ENCODE data around the gene AP1G2.
A peak's percentile ranks its signal among the peaks of the same experiment; 100 is the strongest.

The AP1G2 gene

DNA sequence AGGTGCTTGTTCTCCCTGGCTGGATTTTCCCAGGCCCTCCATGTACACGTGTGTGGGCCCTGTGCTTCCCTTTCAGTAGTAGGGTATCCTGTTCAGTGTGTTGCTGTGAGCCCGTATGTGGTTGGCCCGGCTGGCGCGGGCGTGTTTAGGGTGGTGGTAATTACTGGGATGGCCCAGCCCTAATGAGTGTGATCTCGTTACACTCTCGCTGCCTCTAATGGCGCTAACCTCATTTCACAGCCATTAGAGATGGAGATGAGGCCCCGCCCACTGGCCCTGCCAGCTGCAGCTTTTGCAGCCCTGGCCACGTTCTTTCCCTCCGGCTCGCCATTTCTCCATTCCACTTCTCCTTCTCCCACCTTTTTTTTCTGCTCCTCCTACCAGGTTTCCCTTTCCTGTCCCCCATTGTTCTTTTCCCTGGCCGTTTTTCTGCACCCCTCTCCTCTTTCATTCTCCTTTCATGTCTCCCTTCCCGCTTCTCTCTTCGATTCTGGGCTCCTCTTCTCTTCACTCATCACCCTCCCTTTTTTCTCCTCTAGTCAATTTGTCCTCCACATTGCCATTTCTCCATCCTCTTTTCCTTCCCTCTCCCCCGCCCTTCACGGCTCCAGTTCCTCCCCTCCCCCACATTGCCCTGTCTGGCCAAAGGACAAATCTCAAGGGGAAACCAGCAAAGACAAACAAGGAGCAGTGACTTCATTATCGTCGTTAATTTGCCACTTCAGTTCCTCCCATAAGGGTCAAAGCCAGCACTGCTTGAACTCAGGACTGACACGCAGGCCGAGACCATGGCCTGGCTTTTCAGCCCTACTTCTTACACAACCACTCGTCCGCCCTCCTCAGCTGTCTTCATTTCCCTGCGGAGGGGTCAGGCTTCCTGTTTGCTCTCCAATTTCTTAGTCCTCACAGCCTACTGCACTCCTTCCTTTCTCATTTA is 22.8 kb downstream of the AP1G2 start:
- Histone ChIP-seq H3K4me3 (ENCODE audit: insufficient read depth in 1 of 2, low read depth in 1 of 2, low read length in 2 of 2) (no peak overlapping the region), H3K9me3 (ENCODE audit: control insufficient read depth, low read length) (no peaks in the 10 kb centered on the region), H3K9ac (ENCODE audit: low read length) (peak overlapping the region; percentile 40), H3K36me3 (ENCODE audit: control insufficient read depth in 1 of 2, insufficient read depth in 2 of 2, low read depth in 1 of 2, low read length in 2 of 2) (peaks cover 0 to 2% of the 10 kb centered on the region in 2 experiments), H2BK15ac (ENCODE audit: low read depth, poor library complexity, severe bottlenecking) (no peak overlapping the region), H2AFZ (ENCODE audit: low read depth, low read length) (peak overlapping the region; percentile 43), H3K4me1 (ENCODE audit: control insufficient read depth, insufficient read depth, low read depth, low read length) (peaks cover 2% of the 10 kb centered on the region), H3K23ac (ENCODE audit: low read length in 2 of 2) (no peak overlapping the region), H2AK5ac (ENCODE audit: low read length, severe bottlenecking) (no peak overlapping the region), H2BK5ac (ENCODE audit: low read depth, low read length, poor library complexity, severe bottlenecking) (no peak overlapping the region), H2BK120ac (ENCODE audit: low read depth, low read length) (no peak overlapping the region), H3K27me3 (ENCODE audit: control insufficient read depth in 1 of 2, insufficient read depth in 1 of 2, low read length in 2 of 2) (peaks cover 0 to 4% of the 10 kb centered on the region in 2 experiments), H3K27ac (ENCODE audit: low read length, poor library complexity, severe bottlenecking) (no peak overlapping the region), H3K14ac (ENCODE audit: low read length in 2 of 2) (no peak overlapping the region), H4K91ac (ENCODE audit: low read length) (no peak overlapping the region), H3K18ac (ENCODE audit: low read depth in 1 of 2, low read length in 2 of 2) (no peak overlapping the region), H3K79me1 (replicated peaks; ENCODE audit: low read length, poor library complexity, severe bottlenecking) (peaks cover 2% of the 10 kb centered on the region), H4K8ac (ENCODE audit: low read length) (no peak overlapping the region), H2BK12ac (ENCODE audit: low read length in 2 of 2) (peak overlapping the region in 1 of 2 experiments; percentile 11), H3K4ac (ENCODE audit: low read depth in 1 of 2, low read length in 2 of 2) (no peak overlapping the region), H3K4me2 (ENCODE audit: low read length, poor library complexity, severe bottlenecking) (no peak overlapping the region)
- WGBS, result 40% methylated on average over 25 of the region's 25 CpGs
- DNase-seq, result no peak

DNA sequence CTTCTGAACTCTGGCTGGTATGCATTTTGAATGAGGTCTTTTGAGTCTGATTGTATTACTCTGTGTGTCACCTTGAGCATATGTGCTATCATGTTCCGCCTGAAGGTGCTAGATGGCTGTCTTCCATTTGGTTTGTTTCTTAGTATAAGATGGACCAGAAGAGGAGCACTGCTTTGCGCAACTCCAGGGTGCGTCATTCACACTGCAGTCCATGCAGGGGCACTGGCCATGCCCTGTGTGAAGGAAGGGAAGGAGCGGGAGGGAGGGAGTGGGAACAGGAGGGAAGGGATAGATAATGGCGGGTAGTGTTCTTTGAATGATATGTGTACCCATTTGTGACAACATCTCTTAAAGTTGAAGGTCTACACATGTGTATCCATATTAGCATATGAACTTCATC is 24.2 kb downstream of the AP1G2 start:
- no peak overlapping the region for H2BK12ac ChIP-seq (ENCODE audit: low read length in 2 of 2)
- no peak overlapping the region for H3K18ac ChIP-seq (ENCODE audit: low read depth in 1 of 2, low read length in 2 of 2)
- H3K4me1 ChIP-seq (ENCODE audit: control insufficient read depth, insufficient read depth, low read depth, low read length), result peaks cover 4% of the 10 kb centered on the region
- no peak overlapping the region for H3K4me3 ChIP-seq (ENCODE audit: insufficient read depth in 1 of 2, low read depth in 1 of 2, low read length in 2 of 2)
- no peak overlapping the region for H2AK5ac ChIP-seq (ENCODE audit: low read length, severe bottlenecking)
- H3K4ac ChIP-seq (ENCODE audit: low read depth in 1 of 2, low read length in 2 of 2), result no peak overlapping the region
- H3K27me3 ChIP-seq (ENCODE audit: control insufficient read depth in 1 of 2, insufficient read depth in 1 of 2, low read length in 2 of 2), result no peaks in the 10 kb centered on the region
- H4K8ac ChIP-seq (ENCODE audit: low read length), result no peak overlapping the region
- no peak for DNase-seq
- peaks cover 0 to 2% of the 10 kb centered on the region in 2 experiments for H3K36me3 ChIP-seq (ENCODE audit: control insufficient read depth in 1 of 2, insufficient read depth in 2 of 2, low read depth in 1 of 2, low read length in 2 of 2)
- no peak overlapping the region for H3K23ac ChIP-seq (ENCODE audit: low read length in 2 of 2)
- H3K9ac ChIP-seq (ENCODE audit: low read length), result no peak overlapping the region
- H3K9me3 ChIP-seq (ENCODE audit: control insufficient read depth, low read length), result no peaks in the 10 kb centered on the region
- H2BK120ac ChIP-seq (ENCODE audit: low read depth, low read length), result no peak overlapping the region
- H3K79me1 ChIP-seq (replicated peaks; ENCODE audit: low read length, poor library complexity, severe bottlenecking), result peaks cover 2% of the 10 kb centered on the region
- 99% methylated on average over 4 of the region's 5 CpGs for WGBS
- H2BK15ac ChIP-seq (ENCODE audit: low read depth, poor library complexity, severe bottlenecking), result no peak overlapping the region
- no peak overlapping the region for H4K91ac ChIP-seq (ENCODE audit: low read length)
- no peak overlapping the region for H3K27ac ChIP-seq (ENCODE audit: low read length, poor library complexity, severe bottlenecking)
- no peak overlapping the region for H2BK5ac ChIP-seq (ENCODE audit: low read depth, low read length, poor library complexity, severe bottlenecking)
- no peak overlapping the region for H3K4me2 ChIP-seq (ENCODE audit: low read length, poor library complexity, severe bottlenecking)
- no peak overlapping the region for H2AFZ ChIP-seq (ENCODE audit: low read depth, low read length)
- H3K14ac ChIP-seq (ENCODE audit: low read length in 2 of 2), result no peak overlapping the region

DNA sequence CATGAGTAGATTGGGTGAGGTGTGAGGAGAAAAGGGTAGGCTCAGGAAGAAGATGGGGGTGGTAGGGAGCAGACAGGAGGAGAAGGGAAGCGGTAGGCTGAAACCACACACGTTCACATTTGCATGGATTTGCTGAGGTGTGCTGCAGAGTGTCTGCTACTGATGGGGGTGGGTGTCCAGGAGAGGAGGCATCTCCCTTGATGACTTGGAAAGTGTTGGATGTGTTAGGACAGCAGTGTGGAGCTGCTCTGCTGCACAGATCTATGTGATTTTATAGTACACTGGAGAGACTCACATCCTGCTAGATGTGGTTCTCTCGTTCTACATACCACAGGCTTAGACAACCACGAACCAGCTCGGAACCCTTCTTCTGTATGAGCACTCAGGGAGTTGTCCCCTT is 25.3 kb downstream of the AP1G2 start:
- Histone ChIP-seq H3K4me3 (ENCODE audit: insufficient read depth in 1 of 2, low read depth in 1 of 2, low read length in 2 of 2) (no peak overlapping the region), H3K4me1 (ENCODE audit: control insufficient read depth, insufficient read depth, low read depth, low read length) (peaks cover 5% of the 10 kb centered on the region), H2BK120ac (ENCODE audit: low read depth, low read length) (no peak overlapping the region), H3K18ac (ENCODE audit: low read depth in 1 of 2, low read length in 2 of 2) (no peak overlapping the region), H2BK5ac (ENCODE audit: low read depth, low read length, poor library complexity, severe bottlenecking) (no peak overlapping the region), H3K27me3 (ENCODE audit: control insufficient read depth in 1 of 2, insufficient read depth in 1 of 2, low read length in 2 of 2) (no peaks in the 10 kb centered on the region), H3K23ac (ENCODE audit: low read length in 2 of 2) (no peak overlapping the region), H3K27ac (ENCODE audit: low read length, poor library complexity, severe bottlenecking) (no peak overlapping the region), H3K36me3 (ENCODE audit: control insufficient read depth in 1 of 2, insufficient read depth in 2 of 2, low read depth in 1 of 2, low read length in 2 of 2) (peaks cover 0 to 2% of the 10 kb centered on the region in 2 experiments), H2BK12ac (ENCODE audit: low read length in 2 of 2) (no peak overlapping the region), H3K14ac (ENCODE audit: low read length in 2 of 2) (no peak overlapping the region), H2AFZ (ENCODE audit: low read depth, low read length) (no peak overlapping the region), H2AK5ac (ENCODE audit: low read length, severe bottlenecking) (no peak overlapping the region), H2BK15ac (ENCODE audit: low read depth, poor library complexity, severe bottlenecking) (no peak overlapping the region), H3K9ac (ENCODE audit: low read length) (no peak overlapping the region), H4K8ac (ENCODE audit: low read length) (peak overlapping the region; percentile 62), H3K4ac (ENCODE audit: low read depth in 1 of 2, low read length in 2 of 2) (no peak overlapping the region), H4K91ac (ENCODE audit: low read length) (no peak overlapping the region), H3K4me2 (ENCODE audit: low read length, poor library complexity, severe bottlenecking) (no peak overlapping the region), H3K79me1 (replicated peaks; ENCODE audit: low read length, poor library complexity, severe bottlenecking) (peaks cover 4% of the 10 kb centered on the region), H3K9me3 (ENCODE audit: control insufficient read depth, low read length) (no peaks in the 10 kb centered on the region)
- WGBS, result 91% methylated on average over 5 of the region's 5 CpGs
- no peak for DNase-seq

- Histone ChIP-seq H3K23ac (ENCODE audit: low read length in 2 of 2) (no peak overlapping the region), H2BK12ac (ENCODE audit: low read length in 2 of 2) (no peak overlapping the region), H2AK5ac (ENCODE audit: low read length, severe bottlenecking) (no peak overlapping the region), H3K27ac (ENCODE audit: low read length, poor library complexity, severe bottlenecking) (no peak overlapping the region), H4K91ac (ENCODE audit: low read length) (no peak overlapping the region), H3K18ac (ENCODE audit: low read depth in 1 of 2, low read length in 2 of 2) (no peak overlapping the region), H3K79me1 (replicated peaks; ENCODE audit: low read length, poor library complexity, severe bottlenecking) (peaks cover 3% of the 10 kb centered on the region), H3K9ac (ENCODE audit: low read length) (no peak overlapping the region), H3K4ac (ENCODE audit: low read depth in 1 of 2, low read length in 2 of 2) (no peak overlapping the region), H2BK120ac (ENCODE audit: low read depth, low read length) (no peak overlapping the region), H3K14ac (ENCODE audit: low read length in 2 of 2) (no peak overlapping the region), H3K4me3 (ENCODE audit: insufficient read depth in 1 of 2, low read depth in 1 of 2, low read length in 2 of 2) (no peak overlapping the region), H4K8ac (ENCODE audit: low read length) (no peak overlapping the region), H3K4me1 (ENCODE audit: control insufficient read depth, insufficient read depth, low read depth, low read length) (peaks cover 5% of the 10 kb centered on the region), H3K36me3 (ENCODE audit: control insufficient read depth in 1 of 2, insufficient read depth in 2 of 2, low read depth in 1 of 2, low read length in 2 of 2) (peaks cover 0 to 4% of the 10 kb centered on the region in 2 experiments), H3K27me3 (ENCODE audit: control insufficient read depth in 1 of 2, insufficient read depth in 1 of 2, low read length in 2 of 2) (no peaks in the 10 kb centered on the region), H2BK5ac (ENCODE audit: low read depth, low read length, poor library complexity, severe bottlenecking) (no peak overlapping the region), H3K4me2 (ENCODE audit: low read length, poor library complexity, severe bottlenecking) (no peak overlapping the region), H2AFZ (ENCODE audit: low read depth, low read length) (no peak overlapping the region), H2BK15ac (ENCODE audit: low read depth, poor library complexity, severe bottlenecking) (no peak overlapping the region), H3K9me3 (ENCODE audit: control insufficient read depth, low read length) (no peaks in the 10 kb centered on the region)
- DNase-seq, result no peak
- WGBS, result 83% methylated on average over 3 of the region's 4 CpGs
Observed at GRCh38 chr14:23540141-23540469, 27.5 kb downstream of the AP1G2 start.
